Upper lobe of right lung (tissue), 1 donor: Measurements from ENCODE around the gene MRPS27. TPM values are rescaled to one million over a fixed set of nuclear protein-coding genes. Genes with fewer than 3 reads are reported as not detected.

Source experiments
- ATAC-seq: fragments of 200-7000 bp; cut with Tn5 transposase; one replicate; pipeline ENCODE4 v1.9.1; 2020; ENCODE audit warnings: mild to moderate bottlenecking, moderate library complexity
- DNase-seq: peaks from one replicate; pipeline ENCODE4 v3.0.0-alpha.2; 2020
- H3K27ac ChIP-seq: fragments of 200-600 bp; one replicate; pipeline ENCODE4 v1.8.0; 2022
- H3K27me3 ChIP-seq: fragments of 200-600 bp; one replicate; pipeline ENCODE4 v1.8.0; 2022; ENCODE audit warnings: mild to moderate bottlenecking
- H3K36me3 ChIP-seq: fragments of 200-600 bp; one replicate; pipeline ENCODE4 v1.8.0; 2022
- H3K4me1 ChIP-seq: fragments of 200-600 bp; one replicate; pipeline ENCODE4 v1.8.0; 2022
- H3K4me3 ChIP-seq: fragments of 200-600 bp; one replicate; pipeline ENCODE4 v1.8.0; 2022; ENCODE audit warnings: mild to moderate bottlenecking
- H3K9me3 ChIP-seq: fragments of 200-600 bp; one replicate; pipeline ENCODE4 v1.8.0; 2022
- CTCF ChIP-seq: fragments of 200-600 bp; IDR thresholded peaks from one replicate; pipeline ENCODE4 v1.8.0; 2022; ENCODE audit warnings: antibody characterized with exemption
- intact Hi-C: fragments of 100-400 bp; cut with DNase I; formaldehyde crosslinking; loops from one replicate; pipeline ENCODE4 v1.11.0; 2022
- total RNA-seq: library from RNA; stranded (reverse); fragmentation: NEBNext Ultra II Directional; extraction: Animal tissue kit (Norgen Biotek cat#: 25700); gene quantifications from one replicate; pipeline ENCODE4 v1.2.1, GENCODE V29; 2021
- donor health status: DM: no; HTN: yes; CAD: no; lungs with severe emphysema.

Gene MRPS27
- total RNA-seq, 1 donor from 2014 or later: 34.2 TPM

- intact Hi-C loops: no loop called here
- DNase-seq (no peak), ATAC-seq (no peak)
- Histone ChIP-seq H3K27ac (no peak overlapping the region), H3K4me1 (no peaks in the 10 kb centered on the region), H3K36me3 (no peaks in the 10 kb centered on the region), H3K9me3 (no peaks in the 10 kb centered on the region), H3K27me3 (no peaks in the 10 kb centered on the region), H3K4me3 (no peak overlapping the region)
- no peak for TF ChIP-seq CTCF
Measured at GRCh38 chr5:72267685-72268084, 52.4 kb downstream of the MRPS27 start.

GRCh38 chr5:72266862-72267261 lies 53.2 kb downstream of the MRPS27 start:
- no peak for TF ChIP-seq CTCF
- Histone ChIP-seq H3K4me3 (no peak overlapping the region), H3K27ac (no peak overlapping the region), H3K4me1 (no peaks in the 10 kb centered on the region), H3K36me3 (no peaks in the 10 kb centered on the region), H3K27me3 (no peaks in the 10 kb centered on the region), H3K9me3 (no peaks in the 10 kb centered on the region)
- DNase-seq: no peak
- no peak for ATAC-seq
- intact Hi-C loops: no loop called here

- H3K4me1 ChIP-seq: no peaks in the 10 kb centered on the region
- DNase-seq (no peak), ATAC-seq (no peak)
- no peaks in the 10 kb centered on the region for H3K27me3 ChIP-seq
- H3K9me3 ChIP-seq: no peaks in the 10 kb centered on the region
- intact Hi-C loops: no loop called here
- H3K4me3 ChIP-seq: no peak overlapping the region
- no peak overlapping the region for H3K27ac ChIP-seq
- no peaks in the 10 kb centered on the region for H3K36me3 ChIP-seq
- TF ChIP-seq CTCF: no peak
Measured at GRCh38 chr5:72265032-72265877, 54.8 kb downstream of the MRPS27 start.

GRCh38 chr5:72256536-72256935 lies 63.5 kb downstream of the MRPS27 start:
- H3K4me1 ChIP-seq: no peaks in the 10 kb centered on the region
- DNase-seq: no peak
- H3K4me3 ChIP-seq: no peak overlapping the region
- intact Hi-C loops: no loop called here
- H3K27ac ChIP-seq: no peak overlapping the region
- H3K9me3 ChIP-seq: no peaks in the 10 kb centered on the region
- TF ChIP-seq CTCF: no peak
- no peak for ATAC-seq
- H3K27me3 ChIP-seq: no peaks in the 10 kb centered on the region
- H3K36me3 ChIP-seq: no peaks in the 10 kb centered on the region

GRCh38 chr5:72255670-72256069 lies 64.4 kb downstream of the MRPS27 start:
- TF ChIP-seq CTCF: no peak
- no peak for ATAC-seq
- H3K4me3 ChIP-seq: no peak overlapping the region
- H3K36me3 ChIP-seq: no peaks in the 10 kb centered on the region
- no peak for DNase-seq
- H3K9me3 ChIP-seq: no peaks in the 10 kb centered on the region
- H3K27ac ChIP-seq: no peak overlapping the region
- intact Hi-C loops: no loop called here
- no peaks in the 10 kb centered on the region for H3K27me3 ChIP-seq
- H3K4me1 ChIP-seq: no peaks in the 10 kb centered on the region
